Measurements from ENCODE around the gene DDX51.

DDX51 gene

GRCh38 chr12:132117558-132117875 is 26.6 kb downstream of the DDX51 start:
- TF ChIP-seq TCF4 (CRISPR knock-in tag; IDR thresholded peaks at IDR 0.05; ENCODE audit: borderline replicate concordance) (no peak), OSR1 (CRISPR knock-in tag; IDR thresholded peaks at IDR 0.05) (no peak), PPARA (CRISPR knock-in tag; IDR thresholded peaks at IDR 0.05; ENCODE audit: borderline replicate concordance) (no peak), ZNF70 (CRISPR knock-in tag; IDR thresholded peaks at IDR 0.05) (no peak), ZNF565 (CRISPR knock-in tag; conservative IDR thresholded peaks at IDR 0.05; ENCODE audit: low read depth) (no peak), TOX (CRISPR knock-in tag; IDR thresholded peaks at IDR 0.05; ENCODE audit: borderline replicate concordance) (no peak), ZFP30 (CRISPR knock-in tag; IDR thresholded peaks at IDR 0.05) (no peak), ZC3H10 (CRISPR knock-in tag; IDR thresholded peaks at IDR 0.05) (no peak), ZNF8 (CRISPR knock-in tag; IDR thresholded peaks at IDR 0.05) (no peak), RARB (CRISPR knock-in tag; IDR thresholded peaks at IDR 0.05) (no peak), ZFP3 (CRISPR knock-in tag; IDR thresholded peaks at IDR 0.05) (no peak)
- TF ChIP-seq, protein P1, sequence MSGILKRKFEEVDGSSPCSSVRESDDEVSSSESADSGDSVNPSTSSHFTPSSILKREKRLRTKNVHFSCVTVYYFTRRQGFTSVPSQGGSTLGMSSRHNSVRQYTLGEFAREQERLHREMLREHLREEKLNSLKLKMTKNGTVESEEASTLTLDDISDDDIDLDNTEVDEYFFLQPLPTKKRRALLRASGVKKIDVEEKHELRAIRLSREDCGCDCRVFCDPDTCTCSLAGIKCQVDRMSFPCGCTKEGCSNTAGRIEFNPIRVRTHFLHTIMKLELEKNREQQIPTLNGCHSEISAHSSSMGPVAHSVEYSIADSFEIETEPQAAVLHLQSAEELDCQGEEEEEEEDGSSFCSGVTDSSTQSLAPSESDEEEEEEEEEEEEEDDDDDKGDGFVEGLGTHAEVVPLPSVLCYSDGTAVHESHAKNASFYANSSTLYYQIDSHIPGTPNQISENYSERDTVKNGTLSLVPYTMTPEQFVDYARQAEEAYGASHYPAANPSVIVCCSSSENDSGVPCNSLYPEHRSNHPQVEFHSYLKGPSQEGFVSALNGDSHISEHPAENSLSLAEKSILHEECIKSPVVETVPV (CRISPR knock-in tag; IDR thresholded peaks at IDR 0.05) = no peak
- TF ChIP-seq, protein P2, sequence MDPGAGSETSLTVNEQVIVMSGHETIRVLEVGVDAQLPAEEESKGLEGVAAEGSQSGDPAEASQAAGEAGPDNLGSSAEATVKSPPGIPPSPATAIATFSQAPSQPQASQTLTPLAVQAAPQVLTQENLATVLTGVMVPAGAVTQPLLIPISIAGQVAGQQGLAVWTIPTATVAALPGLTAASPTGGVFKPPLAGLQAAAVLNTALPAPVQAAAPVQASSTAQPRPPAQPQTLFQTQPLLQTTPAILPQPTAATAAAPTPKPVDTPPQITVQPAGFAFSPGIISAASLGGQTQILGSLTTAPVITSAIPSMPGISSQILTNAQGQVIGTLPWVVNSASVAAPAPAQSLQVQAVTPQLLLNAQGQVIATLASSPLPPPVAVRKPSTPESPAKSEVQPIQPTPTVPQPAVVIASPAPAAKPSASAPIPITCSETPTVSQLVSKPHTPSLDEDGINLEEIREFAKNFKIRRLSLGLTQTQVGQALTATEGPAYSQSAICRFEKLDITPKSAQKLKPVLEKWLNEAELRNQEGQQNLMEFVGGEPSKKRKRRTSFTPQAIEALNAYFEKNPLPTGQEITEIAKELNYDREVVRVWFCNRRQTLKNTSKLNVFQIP (CRISPR knock-in tag; IDR thresholded peaks at IDR 0.05; ENCODE audit: borderline replicate concordance, low read depth) = no peak
- ATAC-seq = peak; percentile 78

GRCh38 chr12:132116709-132117557 is 27.2 kb downstream of the DDX51 start:
- TF ChIP-seq ZFP3 (CRISPR knock-in tag; IDR thresholded peaks at IDR 0.05) = no peak
- no peak for ATAC-seq

DNA sequence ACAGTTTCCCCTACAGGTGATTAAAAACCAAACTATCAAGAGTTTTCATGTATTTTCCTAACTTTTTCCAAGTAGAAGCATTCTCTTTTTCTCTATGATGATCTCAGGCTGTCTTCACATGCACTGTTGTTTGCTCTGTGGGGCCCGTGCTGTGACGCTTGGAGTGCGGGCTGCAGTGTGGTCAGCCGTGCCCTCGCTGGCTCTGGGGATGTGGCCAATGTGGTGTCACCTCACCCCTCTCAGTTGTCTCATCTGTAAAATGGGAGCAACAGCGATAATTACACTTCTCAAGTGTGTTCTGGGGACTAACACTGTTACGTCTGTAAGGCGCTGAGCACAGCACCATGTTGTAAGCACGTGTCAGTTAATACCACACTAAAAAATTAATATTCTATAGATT is 28.6 kb downstream of the DDX51 start:
- no peak for ATAC-seq
- TF ChIP-seq TSHZ2 (CRISPR knock-in tag; IDR thresholded peaks at IDR 0.05) = no peak

GRCh38 chr12:132114667-132115066 is 29.5 kb downstream of the DDX51 start:
- TF ChIP-seq ISL1 (CRISPR knock-in tag; IDR thresholded peaks at IDR 0.05) (no peak), RARB (CRISPR knock-in tag; IDR thresholded peaks at IDR 0.05) (no peak), PPARA (CRISPR knock-in tag; IDR thresholded peaks at IDR 0.05; ENCODE audit: borderline replicate concordance) (no peak), TCF4 (CRISPR knock-in tag; IDR thresholded peaks at IDR 0.05; ENCODE audit: borderline replicate concordance) (no peak), ZFP30 (CRISPR knock-in tag; IDR thresholded peaks at IDR 0.05) (no peak), ESRRG (CRISPR knock-in tag; IDR thresholded peaks at IDR 0.05) (no peak), TSHZ2 (CRISPR knock-in tag; IDR thresholded peaks at IDR 0.05) (no peak), ZNF8 (CRISPR knock-in tag; IDR thresholded peaks at IDR 0.05) (no peak), ZNF70 (CRISPR knock-in tag; IDR thresholded peaks at IDR 0.05) (no peak), ZNF565 (CRISPR knock-in tag; conservative IDR thresholded peaks at IDR 0.05; ENCODE audit: low read depth) (no peak), SNAI2 (CRISPR knock-in tag; IDR thresholded peaks at IDR 0.05) (no peak), ZFP3 (CRISPR knock-in tag; IDR thresholded peaks at IDR 0.05) (no peak), TOX (CRISPR knock-in tag; IDR thresholded peaks at IDR 0.05; ENCODE audit: borderline replicate concordance) (no peak), PATZ1 (CRISPR knock-in tag; IDR thresholded peaks at IDR 0.05; ENCODE audit: borderline replicate concordance) (no peak), GLIS3 (CRISPR knock-in tag; IDR thresholded peaks at IDR 0.05) (no peak), OSR1 (CRISPR knock-in tag; IDR thresholded peaks at IDR 0.05) (no peak)
- TF ChIP-seq, protein P3, sequence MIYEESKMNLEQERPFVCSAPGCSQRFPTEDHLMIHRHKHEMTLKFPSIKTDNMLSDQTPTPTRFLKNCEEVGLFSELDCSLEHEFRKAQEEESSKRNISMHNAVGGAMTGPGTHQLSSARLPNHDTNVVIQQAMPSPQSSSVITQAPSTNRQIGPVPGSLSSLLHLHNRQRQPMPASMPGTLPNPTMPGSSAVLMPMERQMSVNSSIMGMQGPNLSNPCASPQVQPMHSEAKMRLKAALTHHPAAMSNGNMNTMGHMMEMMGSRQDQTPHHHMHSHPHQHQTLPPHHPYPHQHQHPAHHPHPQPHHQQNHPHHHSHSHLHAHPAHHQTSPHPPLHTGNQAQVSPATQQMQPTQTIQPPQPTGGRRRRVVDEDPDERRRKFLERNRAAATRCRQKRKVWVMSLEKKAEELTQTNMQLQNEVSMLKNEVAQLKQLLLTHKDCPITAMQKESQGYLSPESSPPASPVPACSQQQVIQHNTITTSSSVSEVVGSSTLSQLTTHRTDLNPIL (CRISPR knock-in tag; IDR thresholded peaks at IDR 0.05; ENCODE audit: low read depth) = no peak
- TF ChIP-seq, protein P1 (CRISPR knock-in tag; IDR thresholded peaks at IDR 0.05) = no peak
- no peak for ATAC-seq

Measured in SK-N-SH treated with all-trans-retinoic acid at 6 μM for 48 hours (cell line).